Psoas muscle (tissue), 8 donors: Measurements from ENCODE around the gene TOP1. TPM values are rescaled to one million over a fixed set of nuclear protein-coding genes. Genes with fewer than 3 reads are reported as not detected.

Experiments used
- ATAC-seq, 4 donors: fragments of 200-7000 bp; cut with Tn5 transposase; one replicate each; pipeline ENCODE4 v1.9.1; 2020; ENCODE audit warnings: moderate library complexity in 3 of 4, mild to moderate bottlenecking in 2 of 4
- DNase-seq, 2 donors: peaks; one replicate each; pipeline ENCODE4 v3.0.0-alpha.2; 2020
- H3K27ac ChIP-seq: fragments of 200-600 bp; one replicate; pipeline ENCODE4 v1.8.0; 2022
- H3K27me3 ChIP-seq, 3 donors: fragments of 200-600 bp in 1 of 3; one replicate each; pipeline versions ENCODE4 v1.6.1 to v1.8.0; 2013 to 2022; ENCODE audit warnings: low read length in 2 of 3, mild to moderate bottlenecking in 2 of 3, moderate library complexity in 1 of 3; ENCODE audit not compliant: insufficient read depth in 3 of 3
- H3K36me3 ChIP-seq, 2 donors: fragments of 200-600 bp in 1 of 2; one replicate each; pipeline versions ENCODE4 v1.6.1 to v1.8.0; 2013 to 2022; ENCODE audit warnings: low read depth in 1 of 2, mild to moderate bottlenecking in 1 of 2, moderate library complexity in 1 of 2; ENCODE audit not compliant: insufficient read depth in 1 of 2
- H3K4me1 ChIP-seq: fragments of 200-600 bp; one replicate; pipeline ENCODE4 v1.8.0; 2022
- H3K4me3 ChIP-seq: fragments of 200-600 bp; one replicate; pipeline ENCODE4 v1.8.0; 2022; ENCODE audit warnings: mild to moderate bottlenecking
- H3K9me3 ChIP-seq: fragments of 200-600 bp; one replicate; pipeline ENCODE4 v1.8.0; 2022
- CTCF ChIP-seq: fragments of 200-600 bp; IDR thresholded peaks from one replicate; pipeline ENCODE4 v1.8.0; 2022; ENCODE audit warnings: antibody characterized with exemption
- WGBS, 3 donors: extraction: QIAGEN DNeasy Blood & Tissue Kit; methylation state at CpG; one replicate each; pipeline versions ENCODE4 v1.1.6 to v1.1.7; 2013; 5-methylcytosine and 5-hydroxymethylcytosine counted together
- intact Hi-C, 2 donors: fragments of 100-400 bp; cut with DNase I; formaldehyde crosslinking; loops; one replicate each; pipeline versions ENCODE4 v1.11.0 to v1.14.2; 2022
- polyA plus RNA-seq, 3 donors: library from polyadenylated mRNA; stranded (reverse); fragments of 200-250 nt; gene quantifications; one replicate each; pipeline ENCODE4 v1.2.3, GENCODE V29; 2013
- total RNA-seq, 4 donors: library from RNA; stranded (reverse); fragmentation: NEBNext Ultra II Directional in 2 of 4; extraction: Animal tissue kit (Norgen Biotek cat#: 25700) in 2 of 4; gene quantifications; one replicate each; pipeline versions ENCODE4 v1.2.1 to v1.2.4, GENCODE V29; 2021 to 2023
- donor health status: healthy with polysubstance abuse.
- donor health status: DM: no; HTN: no; CAD: no; lungs with moderate emphysema.
- donor health status: Bipolar disorder and iron deficiency.
- donor health status: healthy.
- donor health status: DM: yes; HTN: yes; CAD: no.
- donor health status: DM: no; HTN: no; CAD: no.
- donor health status: DM: no; HTN: no; CAD: no.
- donor health status: DM: yes; HTN: yes; CAD: no.

Gene TOP1
- total and polyA plus RNA-seq, 7 donors: 10.6 to 30.7 (median 22.2) TPM

- WGBS, 3 donors: 89 to 94% (median 93%) methylated on average over 1 of the region's 1 CpG
- Histone ChIP-seq H3K27me3 (no peaks in the 10 kb centered on the region), H3K9me3 (no peaks in the 10 kb centered on the region), H3K27ac (no peak overlapping the region), H3K4me1 (no peaks in the 10 kb centered on the region), H3K36me3 (no peaks in the 10 kb centered on the region), H3K4me3 (no peak overlapping the region)
- intact Hi-C loops: no loop called here
- no peak for TF ChIP-seq CTCF
- ATAC-seq (no peak), DNase-seq (no peak)
These were observed 32.3 kb upstream of the TOP1 start for GRCh38 chr20:40996326-40996725.

- DNase-seq (no peak), ATAC-seq (no peak)
- no peaks in the 10 kb centered on the region for H3K9me3 ChIP-seq
- no peak overlapping the region for H3K4me3 ChIP-seq
- TF ChIP-seq CTCF: no peak
- intact Hi-C loops: no loop called here
- H3K27ac ChIP-seq: no peak overlapping the region
- H3K4me1 ChIP-seq: no peaks in the 10 kb centered on the region
- 84 to 87% (median 84%) methylated on average over 6 of the region's 6 CpGs for WGBS, 3 donors
- H3K27me3 ChIP-seq: no peaks in the 10 kb centered on the region
- H3K36me3 ChIP-seq: no peaks in the 10 kb centered on the region
These were observed 31.5 kb upstream of the TOP1 start for GRCh38 chr20:40997116-40997515.

- intact Hi-C loops: no loop called here
- H3K9me3 ChIP-seq: no peaks in the 10 kb centered on the region
- ATAC-seq (no peak), DNase-seq (no peak)
- peaks cover 18% of the 10 kb centered on the region for H3K4me1 ChIP-seq
- no peaks in the 10 kb centered on the region for H3K27me3 ChIP-seq
- H3K4me3 ChIP-seq: no peak overlapping the region
- H3K36me3 ChIP-seq: no peaks in the 10 kb centered on the region
- TF ChIP-seq CTCF: no peak
- H3K27ac ChIP-seq: no peak overlapping the region
- 92 to 95% (median 94%) methylated on average over 4 of the region's 4 CpGs for WGBS, 3 donors
These were observed 28.8 kb upstream of the TOP1 start for GRCh38 chr20:40999841-41000240.

GRCh38 chr20:41000628-41001027 is 28.0 kb upstream of the TOP1 start:
- no peak overlapping the region for H3K4me3 ChIP-seq
- DNase-seq: no peak
- H3K36me3 ChIP-seq: no peaks in the 10 kb centered on the region
- 85 to 87% (median 86%) methylated on average over 2 of the region's 2 CpGs for WGBS, 3 donors
- H3K27me3 ChIP-seq: no peaks in the 10 kb centered on the region
- TF ChIP-seq CTCF: no peak
- no peak overlapping the region for H3K27ac ChIP-seq
- no peaks in the 10 kb centered on the region for H3K9me3 ChIP-seq
- no peak for ATAC-seq
- H3K4me1 ChIP-seq: peaks cover 26% of the 10 kb centered on the region
- intact Hi-C loops: no loop called here

GRCh38 chr20:41001497-41001896 is 27.1 kb upstream of the TOP1 start:
- peaks cover 7% of the 10 kb centered on the region for H3K9me3 ChIP-seq
- H3K4me1 ChIP-seq: peaks cover 29% of the 10 kb centered on the region
- H3K27me3 ChIP-seq: no peaks in the 10 kb centered on the region
- DNase-seq (no peak), ATAC-seq (no peak)
- WGBS, 3 donors: 90 to 94% (median 93%) methylated on average over 4 of the region's 4 CpGs
- H3K27ac ChIP-seq: no peak overlapping the region
- no peak overlapping the region for H3K4me3 ChIP-seq
- no peaks in the 10 kb centered on the region for H3K36me3 ChIP-seq
- TF ChIP-seq CTCF: no peak
- intact Hi-C loops: no loop called here
